Measurements from ENCODE around the gene TSPAN31. TPM values are rescaled to one million over a fixed set of nuclear protein-coding genes. Genes with fewer than 3 reads are reported as not detected.

The TSPAN31 gene
- total RNA-seq, 1 experiment from 2014 or later: 20.3 TPM

- no peaks in the 10 kb centered on the region for H3F3A ChIP-seq (ENCODE audit: low read length, unreplicated experiment)
- no peaks in the 10 kb centered on the region for H3K9me2 ChIP-seq (replicated peaks; ENCODE audit: low read length)
- H3K36me3 ChIP-seq (ENCODE audit: low read depth, low read length): peaks cover 12% of the 10 kb centered on the region
- H2AFZ ChIP-seq (ENCODE audit: low read length): peak overlapping the region; percentile 95
- ATAC-seq (peak; percentile 53), DNase-seq (peak; percentile 55)
- no peaks in the 10 kb centered on the region; the same call in 1 of the 2 replicates for H3K79me2 ChIP-seq (ENCODE audit: low read length)
- TF ChIP-seq CTCF (conservative IDR thresholded peaks at IDR 0.05; ENCODE audit: low read depth, low read length): peak; percentile 70
- no peak for TF ChIP-seq EZH2phosphoT487 (IDR thresholded peaks at IDR 0.05; ENCODE audit: borderline replicate concordance, low read length)
- no peak for TF ChIP-seq EZH2 (IDR thresholded peaks at IDR 0.05; ENCODE audit: low read length, unreplicated experiment)
- ChIA-PET CTCF (no interaction called here), POLR2A (ENCODE audit: unreplicated experiment) (no interaction called here)
- no peaks in the 10 kb centered on the region for H3K9me3 ChIP-seq (ENCODE audit: low read length)
- no TSS peak for BruUV-seq (replicated peaks)
- peak overlapping the region; percentile 96 for H3K4me2 ChIP-seq (ENCODE audit: low read length)
- H3K4me1 ChIP-seq (ENCODE audit: insufficient read depth, low read length): peaks cover 37% of the 10 kb centered on the region
- no peaks in the 10 kb centered on the region for H3K27me3 ChIP-seq (ENCODE audit: low read length)
- H3K9ac ChIP-seq (ENCODE audit: low read length): peak overlapping the region; percentile 53
- intact Hi-C loops (cut with micrococcal nuclease): no loop called here
- 0 out of 2 replicates have a peak overlapping the region, but pooled peaks have one; percentile 5 for H3K27ac ChIP-seq (ENCODE audit: low read length)
- H4K20me1 ChIP-seq (ENCODE audit: low read length): no peaks in the 10 kb centered on the region
- H3K4me3 ChIP-seq (ENCODE audit: low read length): peak overlapping the region; percentile 79
These were observed 20.3 kb downstream of the TSPAN31 start for GRCh38 chr12:57765003-57765697.

- H3K4me2 ChIP-seq (ENCODE audit: low read length): peak overlapping the region; percentile 96
- intact Hi-C loops (cut with micrococcal nuclease): no loop called here
- H3K4me1 ChIP-seq (ENCODE audit: insufficient read depth, low read length): peaks cover 40% of the 10 kb centered on the region
- TF ChIP-seq CTCF (conservative IDR thresholded peaks at IDR 0.05; ENCODE audit: low read depth, low read length) (no peak), EZH2 (IDR thresholded peaks at IDR 0.05; ENCODE audit: low read length, unreplicated experiment) (no peak), EZH2phosphoT487 (IDR thresholded peaks at IDR 0.05; ENCODE audit: borderline replicate concordance, low read length) (no peak)
- H3K9me2 ChIP-seq (replicated peaks; ENCODE audit: low read length): no peaks in the 10 kb centered on the region
- H2AFZ ChIP-seq (ENCODE audit: low read length): peak overlapping the region; percentile 95
- peak overlapping the region; percentile 79 for H3K4me3 ChIP-seq (ENCODE audit: low read length)
- H3K27ac ChIP-seq (ENCODE audit: low read length): no peak overlapping the region
- ATAC-seq (peak; percentile 28), DNase-seq (no peak)
- peaks cover 7% of the 10 kb centered on the region for H3K79me2 ChIP-seq (ENCODE audit: low read length)
- CTCF ChIA-PET: no interaction called here
- no peaks in the 10 kb centered on the region for H3F3A ChIP-seq (ENCODE audit: low read length, unreplicated experiment)
- POLR2A ChIA-PET (ENCODE audit: unreplicated experiment): interaction anchor here (0.6 kb wide), 1 partner anchor 609 kb away, joined by 3 read pairs; no protein-coding TSS in a partner anchor
- no peaks in the 10 kb centered on the region for H4K20me1 ChIP-seq (ENCODE audit: low read length)
- no peaks in the 10 kb centered on the region for H3K27me3 ChIP-seq (ENCODE audit: low read length)
- peaks cover 18% of the 10 kb centered on the region for H3K36me3 ChIP-seq (ENCODE audit: low read depth, low read length)
- no peaks in the 10 kb centered on the region for H3K9me3 ChIP-seq (ENCODE audit: low read length)
- no TSS peak for BruUV-seq (replicated peaks)
- peak overlapping the region; percentile 53; the same call in 1 of the 2 replicates for H3K9ac ChIP-seq (ENCODE audit: low read length)
These were observed 21.0 kb downstream of the TSPAN31 start for GRCh38 chr12:57765698-57766463.

All from PC-3 (cell line).